Activated CD4-positive, alpha-beta T cell treated with anti-CD3 and anti-CD28 coated beads for 4 hours (primary cell): ENCODE measurements around the gene SPATC1L.
"Not testable (repeated sequence)": the region's sequence is repeated elsewhere in the genome, so short reads cannot be mapped to it uniquely, and the experiment has no call there.

Experiments used
- DNase-seq, 2 donors: peaks; one replicate each; pipeline ENCODE4 v3.0.0-alpha.2; 2020

SPATC1L gene

DNA sequence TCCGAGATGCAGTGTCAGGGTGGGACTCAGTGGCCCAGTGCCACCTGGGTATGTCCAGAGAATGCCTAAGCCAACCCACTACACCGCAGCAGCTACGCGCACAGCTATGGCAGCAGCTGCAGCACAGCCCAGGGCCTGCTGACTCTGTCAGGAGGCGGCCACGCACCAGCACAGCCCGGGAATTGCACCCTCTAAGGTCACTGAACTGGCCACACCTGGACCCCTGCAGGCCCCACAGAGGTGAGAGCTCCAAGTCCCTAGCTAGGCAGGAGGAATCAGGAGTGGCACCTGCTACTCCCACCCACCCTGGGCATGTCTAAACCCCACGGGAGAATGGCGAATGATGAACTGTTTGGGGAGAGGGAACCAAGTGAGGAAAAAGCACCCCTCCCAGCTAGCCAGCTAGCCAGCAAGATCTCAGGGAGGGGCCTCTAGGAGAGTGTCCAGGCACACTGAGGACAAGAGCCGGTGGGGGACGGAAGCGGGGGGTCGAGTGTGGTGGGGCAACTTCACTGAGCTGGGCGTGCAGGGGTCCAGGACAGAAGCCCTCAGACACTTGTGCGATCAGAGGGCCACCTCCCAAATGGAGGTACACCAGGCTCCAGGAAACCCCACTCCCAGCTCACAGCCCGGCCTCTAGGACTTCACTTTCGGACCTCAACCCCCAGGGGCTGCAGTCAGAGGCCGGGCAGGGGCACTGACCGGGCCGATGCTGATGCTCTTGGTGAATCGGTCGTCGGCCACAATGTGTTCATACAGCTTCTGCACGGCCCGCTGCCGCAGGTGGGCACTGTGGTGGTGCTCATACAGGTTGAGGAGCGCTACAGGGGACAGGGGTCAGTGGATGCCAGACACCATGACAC is 30.4 kb upstream of the SPATC1L start:
- no peak for DNase-seq

DNA sequence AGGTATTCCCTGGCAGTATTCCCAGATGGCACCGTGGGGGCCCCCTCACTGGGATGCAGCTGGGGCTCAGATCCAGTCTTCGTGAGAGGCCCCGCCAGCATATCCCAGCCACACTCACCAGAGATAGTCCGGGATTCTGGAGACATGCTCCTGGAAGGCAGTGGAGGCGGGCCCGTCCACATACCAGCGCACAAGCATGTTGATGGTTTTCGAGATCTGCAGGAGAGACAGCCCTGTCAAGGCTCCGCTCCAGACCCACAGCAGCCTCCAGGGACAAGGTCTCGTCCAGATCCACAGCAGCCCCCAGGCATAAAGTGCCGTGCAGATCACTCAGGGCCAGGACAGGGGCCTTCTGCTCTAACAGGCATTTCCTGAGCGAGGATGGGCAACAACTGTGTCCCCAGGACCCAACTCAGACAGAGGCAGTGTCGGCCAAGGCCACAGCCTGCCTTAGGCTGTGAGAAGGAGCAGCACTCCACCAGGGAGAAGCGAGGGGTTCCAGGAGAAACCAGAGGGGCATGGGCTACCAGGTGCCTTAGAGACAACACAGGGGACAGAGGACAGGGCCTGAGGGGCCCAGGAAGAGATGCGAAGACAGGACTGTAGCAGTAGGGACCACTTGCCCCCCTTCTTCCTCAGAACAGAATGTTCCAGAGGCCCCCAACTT is 29.5 kb upstream of the SPATC1L start:
- no peak for DNase-seq

DNA sequence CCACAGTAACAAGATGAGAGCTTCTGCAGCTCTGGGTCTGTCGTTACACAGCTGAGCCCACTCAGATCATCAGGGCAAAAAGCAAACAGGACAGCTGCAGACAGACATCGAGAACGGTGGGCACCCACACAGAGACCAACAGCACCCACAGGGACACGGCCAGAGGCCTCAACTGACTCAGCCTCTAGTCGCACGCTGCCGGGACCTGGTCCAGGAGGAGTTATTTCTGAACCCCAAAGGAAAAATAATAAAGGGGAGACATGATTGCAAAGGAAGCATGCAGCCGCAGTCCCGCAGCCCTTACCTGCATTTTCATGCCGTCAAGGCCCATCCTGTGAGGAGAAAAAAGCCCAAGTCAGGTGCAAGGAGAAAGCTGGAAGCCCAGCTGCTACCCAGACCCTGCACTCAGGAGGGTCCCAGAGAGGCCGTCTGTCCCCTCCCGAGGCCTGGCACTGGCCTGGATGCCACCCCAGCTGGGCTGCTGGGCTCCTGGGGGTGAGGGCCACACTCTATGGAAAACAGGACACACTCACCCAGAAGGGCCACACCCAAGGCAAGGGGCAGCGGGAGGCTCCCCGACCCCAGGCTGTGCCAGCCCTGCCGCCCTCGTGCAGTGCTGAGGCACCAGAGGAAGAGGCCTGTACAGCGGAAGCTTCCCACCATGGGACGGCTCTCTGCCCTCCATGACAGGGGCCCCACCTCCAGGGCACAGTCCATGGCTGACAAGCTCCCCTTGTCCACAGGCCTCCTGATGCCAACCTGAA is 28.6 kb upstream of the SPATC1L start:
- DNase-seq: no peak

DNA sequence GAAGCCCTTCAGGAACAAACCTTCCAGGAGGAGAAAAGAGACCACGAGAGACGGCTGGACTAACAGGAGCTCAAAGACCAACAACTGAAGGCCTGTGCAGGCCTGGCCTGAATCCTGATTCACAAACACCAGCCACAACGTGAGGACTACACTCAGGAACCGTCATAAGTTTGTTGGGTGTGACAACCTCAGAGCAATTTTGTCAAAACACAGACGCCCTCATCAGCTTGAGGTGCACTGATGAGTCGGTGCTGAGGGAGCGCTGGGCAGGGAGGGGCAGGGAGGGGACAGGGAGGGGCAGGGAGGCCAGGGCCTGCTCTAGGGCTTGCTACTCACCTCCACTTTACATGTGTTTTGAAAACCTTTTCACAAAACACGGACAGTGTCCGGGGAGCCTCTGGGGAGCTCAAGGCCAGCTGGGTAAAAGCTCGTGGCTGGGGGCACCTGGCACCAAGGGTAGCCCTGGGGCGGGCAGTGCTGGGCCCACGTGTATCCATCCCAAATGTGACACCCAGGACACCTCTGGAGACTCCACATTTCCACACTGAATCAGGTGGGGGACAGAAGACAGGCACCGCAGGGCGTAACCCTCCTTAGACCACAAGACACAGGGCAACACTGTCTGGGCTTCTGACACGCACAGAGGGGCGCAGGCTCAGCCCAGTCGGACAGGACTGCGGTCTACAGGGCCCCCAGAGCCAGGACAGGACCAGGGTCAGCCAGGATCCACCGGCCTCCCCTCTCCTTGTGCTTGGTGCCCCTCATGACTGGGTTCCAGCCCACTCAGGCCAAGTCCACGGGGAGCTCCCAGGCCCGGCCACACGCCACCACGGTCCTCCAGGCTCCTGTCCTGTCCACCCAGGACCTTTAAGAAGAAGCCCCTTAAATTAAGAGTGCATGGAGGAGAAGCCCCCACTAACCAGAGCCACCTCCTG is 27.8 kb upstream of the SPATC1L start:
- DNase-seq: no peak

DNA sequence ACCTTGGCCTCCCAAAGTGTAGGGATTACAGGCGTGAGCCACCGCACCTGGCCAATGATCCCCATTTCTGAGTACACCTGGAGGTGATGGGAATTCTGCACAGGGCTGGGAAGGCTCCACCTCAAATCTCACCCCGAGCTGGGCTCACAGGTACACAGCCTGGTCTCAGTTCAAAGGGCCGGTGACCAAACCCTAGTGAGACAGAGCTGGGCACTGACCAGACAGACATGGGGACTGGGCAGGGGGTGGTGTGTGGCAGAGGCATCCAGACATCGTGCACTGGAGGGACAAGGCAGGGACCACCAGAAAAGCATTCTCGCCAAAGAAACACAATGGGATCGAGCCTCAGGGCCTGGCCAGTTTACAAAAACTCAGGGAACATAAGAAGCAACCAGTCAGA is 27.1 kb upstream of the SPATC1L start:
- no peak for DNase-seq

DNA sequence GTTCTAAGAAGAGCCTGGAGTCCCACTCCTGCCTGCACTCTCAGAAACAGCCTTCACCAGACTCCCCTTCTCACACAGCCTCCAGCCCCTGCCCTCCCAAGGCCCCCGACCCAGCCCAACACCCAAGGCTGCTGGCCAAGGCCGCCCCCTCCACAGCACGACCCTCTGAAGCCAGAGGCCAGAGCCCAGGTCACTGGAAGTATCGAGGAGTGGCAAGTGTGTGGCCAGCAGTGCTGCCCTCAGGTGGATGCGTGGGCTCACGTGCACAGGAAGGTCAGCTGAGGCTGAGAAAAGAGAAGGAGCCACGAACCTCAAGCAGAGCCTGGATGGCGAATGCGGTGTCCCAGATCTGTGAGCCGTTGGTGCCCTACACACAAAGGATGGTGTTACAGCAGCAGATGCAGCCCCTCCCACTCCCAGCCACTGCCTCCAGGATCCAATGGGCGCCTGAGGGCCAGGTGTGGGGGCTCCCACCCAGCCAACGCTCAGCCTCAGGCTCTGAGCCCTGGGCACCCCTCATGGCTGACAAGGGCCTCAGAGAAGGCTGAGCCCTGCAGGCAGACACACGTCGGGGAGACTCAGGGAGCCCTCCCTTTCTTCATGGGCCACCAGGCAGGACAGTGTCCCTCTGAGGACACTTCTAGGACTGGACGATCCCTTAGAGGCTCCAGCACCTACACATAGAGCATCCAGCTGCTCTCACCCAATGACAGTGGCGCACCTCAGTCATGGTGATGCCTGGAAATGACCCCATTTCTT is 26.3 kb upstream of the SPATC1L start:
- no peak for DNase-seq

DNA sequence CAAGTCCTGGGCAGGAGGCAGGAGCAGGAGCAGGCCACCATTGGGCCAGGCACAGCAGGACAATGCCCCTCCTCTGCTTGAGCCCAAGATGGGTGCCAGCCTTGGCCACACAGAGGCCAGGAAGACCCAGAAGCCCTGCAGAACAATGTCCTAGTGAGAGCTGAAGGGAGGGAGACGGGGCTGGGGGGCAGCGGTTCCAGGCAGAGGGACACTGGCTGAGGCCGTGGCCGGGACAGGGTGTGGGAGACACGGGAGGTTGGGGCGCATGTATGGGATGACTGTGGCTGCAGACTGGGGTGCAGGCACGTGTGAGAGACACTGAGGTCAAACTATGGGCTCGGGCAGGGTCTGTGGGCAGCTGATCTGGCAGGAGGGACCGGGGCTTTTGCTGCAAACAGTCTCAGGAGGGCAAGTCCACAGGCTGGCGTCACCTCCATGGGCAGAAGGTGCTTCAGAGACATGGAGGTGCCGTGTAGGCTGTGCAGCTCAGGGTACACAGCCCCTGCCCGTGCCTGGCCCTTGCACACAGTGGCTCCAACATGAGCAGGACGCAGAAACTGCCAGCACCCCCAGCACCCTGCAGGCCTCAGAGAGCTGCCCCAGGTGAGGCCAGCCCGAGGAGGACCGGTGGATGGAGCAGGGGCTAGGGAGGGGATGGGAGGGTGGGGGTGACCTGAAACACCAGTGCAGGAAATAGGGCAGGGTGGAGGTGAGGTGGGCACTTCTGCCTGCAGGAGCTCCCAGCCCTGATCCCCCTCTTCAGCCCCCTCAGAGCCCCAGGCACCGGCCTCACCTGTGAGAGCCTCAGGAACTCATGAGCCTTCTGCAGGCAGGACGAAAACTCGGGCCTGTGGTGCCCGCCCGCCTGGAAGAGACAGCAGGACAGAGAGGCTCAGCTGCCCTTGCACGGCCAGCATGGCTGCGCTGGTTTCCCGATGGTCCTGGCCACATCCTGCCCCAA is 24.8 kb upstream of the SPATC1L start:
- DNase-seq: no peak

DNA sequence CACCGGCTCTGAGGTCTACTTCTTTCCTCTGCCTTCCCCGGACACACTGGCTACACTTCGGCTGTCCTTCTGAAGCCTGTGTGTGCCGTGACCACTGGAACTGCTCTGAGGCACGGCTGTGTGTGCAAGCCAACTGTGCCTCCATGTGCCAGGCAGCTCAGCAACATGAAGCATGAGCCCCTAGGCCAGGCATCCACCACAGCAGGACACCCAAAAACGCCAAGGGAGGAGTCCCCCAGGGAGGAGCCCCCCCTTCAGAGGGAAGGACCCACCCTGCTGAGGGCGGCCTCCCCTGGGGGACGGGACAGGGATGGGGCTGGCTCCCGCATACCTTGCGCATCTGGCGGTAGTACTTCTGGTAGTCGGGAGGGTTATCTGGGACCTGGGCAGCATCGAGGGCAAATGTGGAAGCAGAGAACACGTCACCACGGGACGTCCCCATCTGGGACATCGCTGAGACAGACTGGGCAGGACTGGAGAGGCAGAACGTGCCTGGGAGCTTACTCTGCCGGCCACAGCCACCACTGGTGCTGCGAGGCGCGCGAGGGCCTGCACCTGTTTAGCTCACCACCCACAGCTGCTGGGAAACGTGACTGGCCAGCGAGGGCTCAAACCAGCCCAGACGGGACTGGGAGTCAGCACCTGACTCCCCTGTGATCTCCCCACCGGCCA is 23.8 kb upstream of the SPATC1L start:
- DNase-seq: no peak

DNA sequence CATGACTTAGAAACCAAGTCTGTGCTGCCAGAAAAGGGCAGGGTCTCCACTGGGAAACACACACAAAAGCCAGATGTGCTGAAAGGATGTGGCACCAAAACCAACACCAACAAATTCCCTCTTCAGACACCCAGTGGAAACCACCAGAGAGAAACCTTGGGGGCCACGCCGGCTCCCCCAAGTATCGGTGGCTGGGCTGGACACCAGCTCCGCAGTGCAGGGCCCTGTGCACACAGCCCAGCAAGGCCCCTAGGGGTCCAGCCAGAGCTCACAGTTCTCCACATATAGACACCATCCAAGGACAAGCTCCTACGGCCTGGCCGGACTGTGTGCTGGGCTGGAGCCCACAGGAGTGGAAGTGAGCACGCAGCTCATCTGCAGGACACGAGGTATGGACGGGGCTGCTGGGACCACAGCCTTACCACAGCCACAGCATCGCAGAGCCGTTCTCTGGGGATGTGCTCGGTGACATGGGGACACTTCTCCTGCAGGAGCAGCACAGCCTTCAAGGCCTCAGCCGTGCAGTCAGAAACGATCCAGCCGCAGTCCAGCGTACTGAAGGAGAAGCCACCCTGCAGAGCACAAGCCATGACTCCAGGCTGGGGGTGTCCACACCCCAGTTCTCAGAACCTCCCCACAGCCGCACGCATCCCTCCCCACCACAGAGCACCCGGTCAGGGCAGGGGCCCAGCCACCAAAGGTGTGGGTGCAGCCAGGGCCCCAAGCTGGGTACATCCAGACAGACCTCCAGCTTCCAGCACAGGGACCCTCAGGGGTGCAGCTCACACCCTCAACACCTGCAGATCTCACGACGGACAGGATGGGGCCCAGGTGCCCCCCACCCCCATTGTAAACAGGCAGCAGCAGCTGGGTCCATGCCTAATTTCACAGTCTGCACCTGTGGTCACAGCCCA is 23.0 kb upstream of the SPATC1L start:
- DNase-seq: no peak

DNA sequence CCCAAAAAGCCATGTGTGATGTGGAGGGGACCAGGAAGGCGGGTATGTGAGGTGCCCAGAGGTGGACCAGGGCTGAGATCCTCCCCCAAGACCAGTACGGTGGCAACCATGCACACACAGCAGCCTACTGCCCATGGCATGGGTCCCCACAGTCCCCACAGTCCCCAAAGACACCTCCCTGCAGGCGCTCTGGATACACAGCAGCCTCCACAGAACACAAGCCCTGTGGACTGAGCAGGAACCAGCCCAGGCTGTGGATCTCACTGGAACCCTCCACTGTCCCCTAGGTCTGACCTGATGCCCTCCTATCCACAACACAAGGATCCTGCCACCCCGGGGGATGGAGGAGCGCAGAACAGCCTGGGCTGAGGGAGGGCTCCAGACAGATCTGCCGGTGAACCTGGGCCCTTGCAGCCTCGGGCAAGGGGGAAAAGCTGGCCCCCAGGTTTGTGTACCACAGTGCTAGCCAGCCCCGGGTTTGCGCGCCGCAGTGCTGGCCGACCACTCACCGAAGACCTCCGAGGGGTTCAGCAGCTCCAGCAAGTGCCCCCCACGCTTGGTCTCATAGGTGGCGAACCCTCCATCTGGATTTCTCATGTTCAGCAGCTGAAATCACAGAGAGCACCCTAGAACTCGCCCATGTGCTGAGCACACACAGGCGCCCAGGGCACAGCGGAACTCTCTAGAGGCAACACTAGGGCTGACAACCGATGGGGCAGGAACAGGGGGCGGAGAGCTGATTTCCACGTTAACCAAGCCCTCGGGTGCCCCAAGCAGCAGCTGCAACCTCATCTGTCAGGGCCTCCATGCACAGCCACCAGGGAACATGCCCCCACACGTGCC is 22.1 kb upstream of the SPATC1L start:
- DNase-seq: no peak

DNA sequence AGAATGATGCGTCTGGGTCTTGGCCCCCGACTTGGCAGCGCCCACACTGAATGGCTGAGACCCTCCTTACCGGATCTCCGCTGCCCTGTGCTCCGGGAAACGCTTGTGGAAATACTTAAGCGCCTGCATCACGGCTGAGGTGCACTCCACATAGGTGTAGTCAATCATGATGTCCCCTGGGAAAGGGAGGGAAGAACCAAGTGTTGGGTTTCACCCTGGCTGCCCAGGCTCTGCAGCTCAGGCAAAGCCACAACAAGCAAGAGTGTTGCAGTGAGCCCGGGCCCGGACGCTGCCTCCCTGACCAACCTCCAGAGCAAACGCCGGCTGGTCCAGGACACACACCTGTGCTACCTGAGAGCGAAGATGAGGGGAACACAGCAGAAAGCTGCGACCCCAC is 21.5 kb upstream of the SPATC1L start:
- DNase-seq: no peak

DNA sequence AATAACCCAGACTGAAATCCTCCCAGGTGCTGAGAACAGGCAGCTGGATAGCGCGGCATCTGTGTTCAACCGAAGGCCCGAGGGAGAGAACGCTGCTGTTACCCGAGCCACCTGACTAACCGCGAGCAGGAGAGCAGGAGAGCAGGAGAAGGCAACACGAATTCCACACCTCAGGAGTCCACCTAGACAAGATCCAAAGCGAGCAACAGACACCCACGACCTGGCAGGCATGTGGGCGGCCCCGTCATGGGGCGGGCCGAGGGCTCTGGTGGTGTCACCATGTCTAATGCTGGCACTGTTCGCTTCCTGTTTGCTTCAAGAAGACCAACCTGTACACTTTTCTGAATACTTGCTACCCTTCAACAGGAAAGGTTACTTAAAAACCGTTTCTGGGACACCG is 20.9 kb upstream of the SPATC1L start:
- no peak for DNase-seq

DNA sequence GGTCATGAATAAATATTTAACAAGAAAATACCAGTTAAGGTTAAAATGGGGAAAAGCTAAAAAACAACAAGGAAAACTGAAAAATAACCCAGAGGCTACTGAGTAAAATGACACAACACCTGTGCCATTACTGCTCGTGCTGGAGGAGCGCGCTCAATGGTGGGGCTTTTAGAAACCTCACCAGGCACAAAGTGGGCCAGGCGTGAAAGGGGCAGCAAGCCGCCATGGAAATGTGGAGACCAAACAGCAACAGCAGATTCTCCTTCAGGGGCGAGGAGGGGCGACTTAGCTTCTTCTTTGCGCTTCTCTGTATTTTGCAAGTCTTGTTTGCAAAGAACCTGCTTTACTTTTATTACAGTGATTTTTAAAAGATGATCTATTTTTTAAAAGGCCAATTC is 18.9 kb upstream of the SPATC1L start:
- DNase-seq: no peak

DNA sequence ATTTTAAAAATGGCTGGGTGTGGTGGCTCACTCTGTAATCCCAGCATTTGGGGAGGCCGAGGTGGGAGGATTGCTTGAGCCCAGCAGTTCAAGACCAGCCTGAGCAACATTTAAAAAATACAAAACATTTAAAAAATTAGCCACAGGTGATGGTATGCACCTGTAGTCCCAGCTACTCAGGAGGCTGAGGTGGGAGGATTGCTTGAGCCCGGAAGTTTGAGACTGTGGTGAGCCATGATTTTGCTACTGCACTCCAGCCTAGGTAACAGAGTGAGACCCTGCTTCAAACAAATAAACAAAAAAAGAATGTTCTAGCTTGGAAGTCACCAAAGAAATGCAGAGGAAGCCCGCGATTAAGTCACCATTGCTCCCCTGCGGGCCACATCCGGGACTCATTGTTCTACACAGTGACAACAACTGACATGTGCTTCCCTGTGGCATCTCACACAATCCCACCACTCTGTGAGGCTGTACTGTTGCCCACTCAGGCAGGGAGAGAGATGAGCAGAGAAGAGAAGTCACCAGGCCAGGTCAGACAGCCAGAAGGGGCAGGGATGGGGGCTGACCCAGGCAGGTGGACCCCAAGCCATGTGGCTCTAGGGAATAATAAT is 18.4 kb upstream of the SPATC1L start:
- no peak for DNase-seq

DNA sequence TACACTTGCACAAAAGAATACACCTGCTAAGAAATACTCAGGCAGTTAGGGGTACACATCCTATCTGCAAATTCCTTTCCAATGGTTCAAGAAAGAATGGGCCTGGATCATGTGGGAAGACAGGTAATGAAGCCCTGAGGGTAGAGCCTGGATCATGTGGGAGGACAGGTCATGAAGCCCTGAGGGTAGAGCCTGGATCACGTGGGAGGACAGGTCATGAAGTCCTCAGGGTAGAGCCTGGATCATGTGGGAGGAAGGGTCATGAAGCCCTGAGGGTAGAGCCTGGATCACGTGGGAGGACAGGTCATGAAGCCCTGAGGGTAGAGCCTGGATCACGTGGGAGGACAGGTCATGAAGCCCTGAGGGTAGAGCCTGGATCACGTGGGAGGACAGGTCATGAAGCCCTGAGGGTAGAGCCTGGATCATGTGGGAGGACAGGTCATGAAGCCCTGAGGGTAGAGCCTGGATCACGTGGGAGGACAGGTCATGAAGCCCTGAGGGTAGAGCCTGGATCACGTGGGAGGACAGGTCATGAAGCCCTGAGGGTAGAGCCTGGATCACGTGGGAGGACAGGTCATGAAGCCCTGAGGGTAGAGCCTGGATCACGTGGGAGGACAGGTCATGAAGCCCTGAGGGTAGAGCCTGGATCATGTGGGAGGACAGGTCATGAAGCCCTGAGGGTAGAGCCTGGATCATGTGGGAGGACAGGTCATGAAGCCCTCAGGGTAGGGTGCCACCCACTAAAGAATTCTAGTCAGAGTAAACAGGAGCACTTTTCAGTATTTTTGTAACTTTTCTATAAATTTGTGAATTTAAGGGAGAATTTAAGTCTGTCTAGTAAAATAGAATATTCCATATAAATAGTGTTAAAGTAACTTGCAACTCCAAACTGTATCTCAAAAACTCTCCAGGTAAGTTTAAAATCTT is 16.9 kb upstream of the SPATC1L start:
- not testable (repeated sequence) for DNase-seq
